Calu3 (cell line): Measurements from ENCODE around the gene LMF1. TPM values are rescaled to one million over a fixed set of nuclear protein-coding genes. Genes with fewer than 3 reads are reported as not detected.

Source experiments
- BruUV-seq: library from RNA; stranded (reverse); fragments of 400-500 nt; replicated peaks from 2 replicates; lab custom pipeline; 2021; lab: Mats Ljungman, UMichigan
- CTCF ChIA-PET: fragments of 300-600 bp; sonication (Branson Sonifier 250); formaldehyde crosslinking; loops from one replicate; lab custom pipeline; 2022; ENCODE audit warnings: antibody characterized with exemption; lab: Charles Lee
- DNase-seq: peaks from one replicate; pipeline ENCODE4 v3.0.0; 2022
- H3K27ac Mint-ChIP-seq: one replicate; pipeline ENCODE4 v1.8.0; 2022; ENCODE audit warnings: mixed read lengths; ENCODE audit not compliant: unreplicated experiment
- H3K27me3 Mint-ChIP-seq: one replicate; pipeline ENCODE4 v1.8.0; 2022; ENCODE audit warnings: mixed read lengths; ENCODE audit not compliant: unreplicated experiment
- H3K36me3 Mint-ChIP-seq: one replicate; pipeline ENCODE4 v1.8.0; 2022; ENCODE audit warnings: mild to moderate bottlenecking, moderate library complexity, mixed read lengths; ENCODE audit not compliant: insufficient read depth, unreplicated experiment
- H3K4me1 Mint-ChIP-seq: one replicate; pipeline ENCODE4 v1.8.0; 2022; ENCODE audit warnings: mild to moderate bottlenecking, low read depth, mixed read lengths; ENCODE audit not compliant: unreplicated experiment
- H3K4me3 Mint-ChIP-seq: one replicate; pipeline ENCODE4 v1.8.0; 2022; ENCODE audit warnings: mild to moderate bottlenecking, low read depth, moderate library complexity, mixed read lengths; ENCODE audit not compliant: unreplicated experiment
- H3K9me3 Mint-ChIP-seq: one replicate; pipeline ENCODE4 v1.8.0; 2022; ENCODE audit warnings: low read depth, mixed read lengths; ENCODE audit not compliant: unreplicated experiment
- CTCF ChIP-seq: fragments of 200-600 bp; IDR thresholded peaks from one replicate; pipeline ENCODE4 v1.8.0; 2022; ENCODE audit warnings: antibody characterized with exemption; ENCODE audit not compliant: unreplicated experiment
- intact Hi-C: fragments of 100-400 bp; cut with micrococcal nuclease; formaldehyde crosslinking; loops from one replicate; pipeline ENCODE4 v1.10.0; 2022; ENCODE audit not compliant: unreplicated experiment
- total RNA-seq: library from RNA; stranded (reverse); gene quantifications from 2 replicates; pipeline ENCODE4 v1.2.3, GENCODE V29; 2022

The LMF1 gene
- total RNA-seq, 1 experiment from 2014 or later, result 31.9 TPM

DNA sequence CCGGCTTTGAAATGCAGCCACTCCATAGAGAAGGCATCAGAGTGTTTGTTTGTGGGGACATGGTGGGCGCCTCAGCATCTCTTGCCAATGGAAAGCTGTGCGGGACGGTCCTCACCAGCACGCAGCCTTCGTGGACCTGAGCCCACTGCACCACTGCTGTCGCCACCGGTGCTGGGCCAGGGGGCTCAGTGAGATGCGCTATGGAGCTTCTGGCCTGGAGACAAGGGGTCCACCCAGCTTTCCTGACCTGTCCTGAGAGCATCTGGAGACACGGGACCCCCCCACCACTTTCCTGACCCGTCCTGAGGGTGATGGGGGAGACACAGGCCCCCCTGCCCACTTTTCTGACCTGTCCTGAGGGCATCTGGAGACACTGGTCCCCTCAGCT is 79.4 kb downstream of the LMF1 start:
- intact Hi-C loops, result no loop called here
- H3K27me3 Mint-ChIP-seq, result no peaks in the 10 kb centered on the region
- no peaks in the 10 kb centered on the region for H3K9me3 Mint-ChIP-seq
- no peak overlapping the region for H3K27ac Mint-ChIP-seq
- TF ChIP-seq CTCF, result no peak
- BruUV-seq, result no TSS peak
- no peaks in the 10 kb centered on the region for H3K4me1 Mint-ChIP-seq
- no peak overlapping the region for H3K4me3 Mint-ChIP-seq
- DNase-seq, result no peak
- CTCF ChIA-PET, result interaction anchor here (1.0 kb wide), 1 partner anchor 8 kb away, joined by 3 read pairs; no protein-coding TSS in a partner anchor
- no peaks in the 10 kb centered on the region for H3K36me3 Mint-ChIP-seq

DNA sequence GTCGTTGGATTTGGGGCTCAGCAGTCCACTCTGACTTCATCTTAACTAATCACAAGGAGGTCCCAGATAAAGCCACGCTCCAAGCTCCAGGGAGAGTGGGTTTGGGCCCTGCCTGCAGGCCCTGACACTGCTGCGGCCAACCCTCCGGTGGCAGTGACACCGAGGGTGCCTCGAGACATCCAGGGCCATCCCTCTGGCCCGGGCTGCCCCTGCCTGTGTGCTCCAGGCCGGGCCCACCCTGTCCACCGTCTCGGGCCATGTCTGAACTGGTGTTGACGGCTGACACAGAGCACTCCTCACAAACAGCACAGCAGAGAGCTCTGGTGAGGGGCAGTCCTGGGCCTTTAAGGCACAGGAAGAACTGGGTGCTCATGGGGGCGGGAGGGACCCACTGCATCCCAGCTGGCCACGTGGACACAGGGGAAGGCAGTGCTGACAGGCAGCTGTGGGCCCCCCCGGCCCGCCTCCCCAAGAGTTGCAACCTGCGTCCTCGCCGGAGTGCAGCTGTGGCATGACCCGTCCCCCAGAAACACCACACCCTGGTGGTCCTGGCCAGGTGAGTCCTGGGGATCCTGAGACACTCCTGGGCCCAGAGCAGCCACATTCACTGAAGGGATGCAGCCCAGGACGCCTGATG is 80.0 kb downstream of the LMF1 start:
- no peaks in the 10 kb centered on the region for H3K27me3 Mint-ChIP-seq
- BruUV-seq, result no TSS peak
- no peak for DNase-seq
- H3K4me1 Mint-ChIP-seq, result no peaks in the 10 kb centered on the region
- H3K9me3 Mint-ChIP-seq, result no peaks in the 10 kb centered on the region
- CTCF ChIA-PET, result interaction anchor here (0.6 to 1.0 kb wide), 2 partner anchors 9 to 103 kb away, joined by 3 read pairs; partner anchors contain the start of gene RPUSD1
- no peak overlapping the region for H3K27ac Mint-ChIP-seq
- no peaks in the 10 kb centered on the region for H3K36me3 Mint-ChIP-seq
- intact Hi-C loops, result no loop called here
- H3K4me3 Mint-ChIP-seq, result no peak overlapping the region
- no peak for TF ChIP-seq CTCF

DNA sequence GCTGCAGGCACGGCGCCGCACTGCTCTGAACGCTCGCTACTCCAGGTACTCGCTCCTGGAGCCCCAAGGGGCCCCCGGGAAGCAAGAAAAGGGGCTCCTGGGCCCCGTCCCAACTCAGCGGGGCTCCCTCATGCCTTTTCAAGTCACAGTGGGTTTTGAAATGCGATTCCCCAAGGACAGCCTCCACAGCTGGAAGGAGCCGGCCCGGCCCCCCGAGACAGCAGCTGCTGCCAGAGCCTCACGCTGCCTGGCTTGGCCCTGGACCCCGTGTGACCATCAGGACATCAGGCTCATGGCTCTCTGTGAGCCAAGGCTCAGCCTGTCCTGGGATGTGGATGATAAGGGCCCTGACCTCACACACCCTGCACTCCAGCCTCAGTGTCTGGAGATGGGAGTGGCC is 80.6 kb downstream of the LMF1 start:
- Mint-ChIP-seq H3K4me1 (no peaks in the 10 kb centered on the region), H3K4me3 (no peak overlapping the region), H3K27ac (no peak overlapping the region), H3K9me3 (no peaks in the 10 kb centered on the region), H3K27me3 (no peaks in the 10 kb centered on the region), H3K36me3 (no peaks in the 10 kb centered on the region)
- CTCF ChIA-PET, result interaction anchor here (0.6 kb wide), 1 partner anchor 102 kb away, joined by 3 read pairs; the partner anchor contains the start of gene RPUSD1
- no peak for TF ChIP-seq CTCF
- DNase-seq, result no peak
- intact Hi-C loops, result no loop called here
- BruUV-seq, result no TSS peak

GRCh38 chr16:889586-889985 is 81.2 kb downstream of the LMF1 start:
- CTCF ChIA-PET, result no interaction called here
- no peak for DNase-seq
- no peak overlapping the region for H3K4me3 Mint-ChIP-seq
- no TSS peak for BruUV-seq
- intact Hi-C loops, result no loop called here
- no peak for TF ChIP-seq CTCF
- no peak overlapping the region for H3K27ac Mint-ChIP-seq
- H3K4me1 Mint-ChIP-seq, result no peaks in the 10 kb centered on the region
- H3K9me3 Mint-ChIP-seq, result no peaks in the 10 kb centered on the region
- no peaks in the 10 kb centered on the region for H3K36me3 Mint-ChIP-seq
- H3K27me3 Mint-ChIP-seq, result no peaks in the 10 kb centered on the region
